ENCODE measurements around the gene MRPS24. TPM values are rescaled to one million over a fixed set of nuclear protein-coding genes. Genes with fewer than 3 reads are reported as not detected.

MRPS24 gene
- total and polyA plus RNA-seq, 2 of the 13 experiments (the other 11 are each of a cell fraction or from before 2014, with no cell fraction given), result 135 to 162 TPM

- no peaks in the 10 kb centered on the region for H3K9me3 ChIP-seq (ENCODE audit: low read length)
- no peak overlapping the region for H2AFZ ChIP-seq (ENCODE audit: low read length)
- H3K36me3 ChIP-seq (replicated peaks in 1 of 2; ENCODE audit: control insufficient read depth in 1 of 2, insufficient read depth in 2 of 2, low read length in 2 of 2), result peaks cover 29 to 80% of the 10 kb centered on the region in 2 experiments; a peak in 4 of 5 replicates
- no peaks in the 10 kb centered on the region for H3K4me1 ChIP-seq (ENCODE audit: insufficient read depth, low read length)
- POLR2A ChIA-PET, result interaction anchor here (1.3 kb wide), 1 partner anchor 10 kb away, joined by 6 read pairs; the partner anchor contains the start of gene MRPS24
- H3K4me2 ChIP-seq (ENCODE audit: low read depth, low read length), result no peak overlapping the region
- no peaks in the 10 kb centered on the region for H3K79me2 ChIP-seq (ENCODE audit: insufficient read depth, low read length)
- DNase-seq (ENCODE audit: low spot score) (no peak), FAIRE-seq (no peak), ATAC-seq (no peak)
- H3K4me3 ChIP-seq (replicated peaks in 1 of 3; ENCODE audit: insufficient read depth in 1 of 3, low read depth in 2 of 3, low read length in 3 of 3), result no peak overlapping the region
- TF ChIP-seq ZNF281 (CRISPR knock-in tag; IDR thresholded peaks at IDR 0.05; ENCODE audit: borderline replicate concordance) (no peak), ZNF569 (CRISPR knock-in tag; IDR thresholded peaks at IDR 0.05; ENCODE audit: borderline replicate concordance) (no peak), ZSCAN20 (CRISPR knock-in tag; IDR thresholded peaks at IDR 0.05; ENCODE audit: borderline replicate concordance) (no peak), ZNF124 (CRISPR knock-in tag; IDR thresholded peaks at IDR 0.05) (no peak), ZNF766 (CRISPR knock-in tag; IDR thresholded peaks at IDR 0.05; ENCODE audit: borderline replicate concordance) (no peak), ZBTB46 (CRISPR knock-in tag; IDR thresholded peaks at IDR 0.05; ENCODE audit: borderline replicate concordance) (no peak), ATF2 (CRISPR knock-in tag; IDR thresholded peaks at IDR 0.05) (no peak), E2F5 (CRISPR knock-in tag; conservative IDR thresholded peaks at IDR 0.05) (no peak), PPARG (CRISPR knock-in tag; conservative IDR thresholded peaks at IDR 0.05) (no peak), HNF1A (IDR thresholded peaks at IDR 0.05; ENCODE audit: low read depth) (no peak), HNF1A (CRISPR knock-in tag; IDR thresholded peaks at IDR 0.05; ENCODE audit: borderline replicate concordance) (no peak), ZMYM4 (CRISPR knock-in tag; IDR thresholded peaks at IDR 0.05) (no peak)
- H3K9ac ChIP-seq (ENCODE audit: insufficient read depth, low read depth, low read length), result no peak overlapping the region
- CTCF ChIA-PET (ENCODE audit: low intra/inter-chr PET ratio, low total read pairs), result no interaction called here
- intact Hi-C loops (cut with micrococcal nuclease; ENCODE audit: unreplicated experiment) (no loop called here), in situ Hi-C loops (cut with HindIII; ENCODE audit: extremely low pct_ligation_motif_present, low pct_unique_long_range_greater_than_20kb) (no loop called here)
- no peak overlapping the region for H3K27ac ChIP-seq (ENCODE audit: extremely low read length, insufficient read depth, low read length)
- WGBS (ENCODE audit: low lambda C conversion rate), result 63% methylated on average over 2 of the region's 2 CpGs
- no peaks in the 10 kb centered on the region for H4K20me1 ChIP-seq (ENCODE audit: insufficient read depth, low read length)
- no peaks in the 10 kb centered on the region for H3K27me3 ChIP-seq (ENCODE audit: control insufficient read depth in 1 of 2, insufficient read depth in 2 of 2, low read length in 2 of 2)
- BruUV-seq (replicated peaks), result no TSS peak
Measured at GRCh38 chr7:43879477-43879876, 10.2 kb upstream of the MRPS24 start.

Measured in HepG2 (cell line).